ENCODE measurements around the gene LTBP1.

DNA sequence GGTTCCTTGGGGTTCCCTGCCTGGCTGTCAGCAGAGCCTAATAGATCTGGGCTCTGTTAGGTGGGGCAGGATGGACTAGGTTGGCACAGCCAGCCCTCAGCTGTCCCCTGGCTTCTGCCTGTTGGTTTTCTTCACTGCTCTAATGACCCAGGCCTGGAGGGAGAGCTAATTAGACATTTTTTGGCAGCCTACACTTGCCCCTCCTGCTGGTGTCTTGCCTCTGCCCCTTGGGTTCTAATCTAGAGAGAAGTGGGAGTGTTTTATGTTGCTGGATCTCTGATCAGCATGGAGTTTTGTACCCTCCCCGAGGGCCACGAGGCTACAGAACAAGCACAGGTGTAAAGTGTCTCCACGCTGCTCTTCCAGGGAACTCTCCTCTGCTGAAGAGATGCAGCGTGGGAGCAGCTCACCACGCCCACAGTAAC lies 330.3 kb downstream of the LTBP1 start:
- TF ChIP-seq, protein P1, sequence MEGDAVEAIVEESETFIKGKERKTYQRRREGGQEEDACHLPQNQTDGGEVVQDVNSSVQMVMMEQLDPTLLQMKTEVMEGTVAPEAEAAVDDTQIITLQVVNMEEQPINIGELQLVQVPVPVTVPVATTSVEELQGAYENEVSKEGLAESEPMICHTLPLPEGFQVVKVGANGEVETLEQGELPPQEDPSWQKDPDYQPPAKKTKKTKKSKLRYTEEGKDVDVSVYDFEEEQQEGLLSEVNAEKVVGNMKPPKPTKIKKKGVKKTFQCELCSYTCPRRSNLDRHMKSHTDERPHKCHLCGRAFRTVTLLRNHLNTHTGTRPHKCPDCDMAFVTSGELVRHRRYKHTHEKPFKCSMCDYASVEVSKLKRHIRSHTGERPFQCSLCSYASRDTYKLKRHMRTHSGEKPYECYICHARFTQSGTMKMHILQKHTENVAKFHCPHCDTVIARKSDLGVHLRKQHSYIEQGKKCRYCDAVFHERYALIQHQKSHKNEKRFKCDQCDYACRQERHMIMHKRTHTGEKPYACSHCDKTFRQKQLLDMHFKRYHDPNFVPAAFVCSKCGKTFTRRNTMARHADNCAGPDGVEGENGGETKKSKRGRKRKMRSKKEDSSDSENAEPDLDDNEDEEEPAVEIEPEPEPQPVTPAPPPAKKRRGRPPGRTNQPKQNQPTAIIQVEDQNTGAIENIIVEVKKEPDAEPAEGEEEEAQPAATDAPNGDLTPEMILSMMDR (IDR thresholded peaks at IDR 0.05): no peak
- TF ChIP-seq POLR2A (IDR thresholded peaks at IDR 0.05): no peak
